ENCODE results near the gene SNCAIP. TPM values are rescaled to one million over a fixed set of nuclear protein-coding genes. Genes with fewer than 3 reads are reported as not detected.

Gene SNCAIP
- total RNA-seq, 1 experiment from 2014 or later = not detected

- no peaks in the 10 kb centered on the region; the same call in none of the 2 replicates for H3K27me3 ChIP-seq (ENCODE audit: control insufficient read depth, insufficient read depth, low read length)
- no TSS peak for BruUV-seq (replicated peaks)
- ChIA-PET CTCF (no interaction called here), POLR2A (no interaction called here)
- H3K27ac ChIP-seq (ENCODE audit: low read length) = no peak overlapping the region
- ATAC-seq (no peak), DNase-seq (ENCODE audit: low read depth, low spot score) (no peak)
- TF ChIP-seq POLR2AphosphoS5 (IDR thresholded peaks at IDR 0.05; ENCODE audit: low read depth, low read length) = no peak
- no peak for TF ChIP-seq REST (IDR thresholded peaks at IDR 0.05; ENCODE audit: insufficient read depth in 1 of 2, low read depth in 2 of 2, low read length in 1 of 2)
- no peak for TF ChIP-seq TCF7L2 (IDR thresholded peaks at IDR 0.05; ENCODE audit: low read depth, low read length)
- TF ChIP-seq, protein P1, sequence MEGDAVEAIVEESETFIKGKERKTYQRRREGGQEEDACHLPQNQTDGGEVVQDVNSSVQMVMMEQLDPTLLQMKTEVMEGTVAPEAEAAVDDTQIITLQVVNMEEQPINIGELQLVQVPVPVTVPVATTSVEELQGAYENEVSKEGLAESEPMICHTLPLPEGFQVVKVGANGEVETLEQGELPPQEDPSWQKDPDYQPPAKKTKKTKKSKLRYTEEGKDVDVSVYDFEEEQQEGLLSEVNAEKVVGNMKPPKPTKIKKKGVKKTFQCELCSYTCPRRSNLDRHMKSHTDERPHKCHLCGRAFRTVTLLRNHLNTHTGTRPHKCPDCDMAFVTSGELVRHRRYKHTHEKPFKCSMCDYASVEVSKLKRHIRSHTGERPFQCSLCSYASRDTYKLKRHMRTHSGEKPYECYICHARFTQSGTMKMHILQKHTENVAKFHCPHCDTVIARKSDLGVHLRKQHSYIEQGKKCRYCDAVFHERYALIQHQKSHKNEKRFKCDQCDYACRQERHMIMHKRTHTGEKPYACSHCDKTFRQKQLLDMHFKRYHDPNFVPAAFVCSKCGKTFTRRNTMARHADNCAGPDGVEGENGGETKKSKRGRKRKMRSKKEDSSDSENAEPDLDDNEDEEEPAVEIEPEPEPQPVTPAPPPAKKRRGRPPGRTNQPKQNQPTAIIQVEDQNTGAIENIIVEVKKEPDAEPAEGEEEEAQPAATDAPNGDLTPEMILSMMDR (IDR thresholded peaks at IDR 0.05) = no peak
- no peak for TF ChIP-seq SIN3A (IDR thresholded peaks at IDR 0.05; ENCODE audit: borderline replicate concordance, insufficient read depth, low read depth, low read length)
- H3K4me1 ChIP-seq (ENCODE audit: control insufficient read depth, insufficient read depth, low read length) = no peaks in the 10 kb centered on the region
- no peaks in the 10 kb centered on the region for H3K9me3 ChIP-seq (ENCODE audit: control insufficient read depth, insufficient read depth, low read depth, low read length)
- intact Hi-C loops (cut with micrococcal nuclease; ENCODE audit: unreplicated experiment) (no loop called here), in situ Hi-C loops (cut with HindIII; ENCODE audit: low pct_unique_long_range_greater_than_20kb, low sequenced_read_pairs) (no loop called here)
- no peak overlapping the region for H3K4me3 ChIP-seq (ENCODE audit: low read depth in 2 of 2, low read length in 2 of 2)
- H3K36me3 ChIP-seq (ENCODE audit: control insufficient read depth, insufficient read depth, low read length) = no peaks in the 10 kb centered on the region
Observed at GRCh38 chr5:122385286-122385685, 73.2 kb downstream of the SNCAIP start.

- no TSS peak for BruUV-seq (replicated peaks)
- in situ Hi-C loops (cut with HindIII; ENCODE audit: low pct_unique_long_range_greater_than_20kb, low sequenced_read_pairs) (no loop called here), intact Hi-C loops (cut with micrococcal nuclease; ENCODE audit: unreplicated experiment) (no loop called here)
- no peak overlapping the region for H3K27ac ChIP-seq (ENCODE audit: low read length)
- CTCF ChIA-PET = no interaction called here
- no peak for DNase-seq (ENCODE audit: low read depth, low spot score)
- no peaks in the 10 kb centered on the region for H3K36me3 ChIP-seq (ENCODE audit: control insufficient read depth, insufficient read depth, low read length)
- no peaks in the 10 kb centered on the region for H3K4me1 ChIP-seq (ENCODE audit: control insufficient read depth, insufficient read depth, low read length)
- no peak for ATAC-seq
- H3K9me3 ChIP-seq (ENCODE audit: control insufficient read depth, insufficient read depth, low read depth, low read length) = no peaks in the 10 kb centered on the region
- H3K27me3 ChIP-seq (ENCODE audit: control insufficient read depth, insufficient read depth, low read length) = no peaks in the 10 kb centered on the region; the same call in none of the 2 replicates
- POLR2A ChIA-PET = no interaction called here
- TF ChIP-seq REST (IDR thresholded peaks at IDR 0.05; ENCODE audit: insufficient read depth in 1 of 2, low read depth in 2 of 2, low read length in 1 of 2) = no peak
- TF ChIP-seq, protein P1 (IDR thresholded peaks at IDR 0.05) = no peak
- TF ChIP-seq TCF7L2 (IDR thresholded peaks at IDR 0.05; ENCODE audit: low read depth, low read length) = no peak
- no peak for TF ChIP-seq POLR2AphosphoS5 (IDR thresholded peaks at IDR 0.05; ENCODE audit: low read depth, low read length)
- no peak for TF ChIP-seq SIN3A (IDR thresholded peaks at IDR 0.05; ENCODE audit: borderline replicate concordance, insufficient read depth, low read depth, low read length)
- no peak overlapping the region for H3K4me3 ChIP-seq (ENCODE audit: low read depth in 2 of 2, low read length in 2 of 2)
Observed at GRCh38 chr5:122385808-122386207, 73.8 kb downstream of the SNCAIP start.
